Thyroid gland (tissue), 4 donors: Measurements from ENCODE around the gene P2RX6.

Experiments
- CTCF ChIP-seq, 6 experiments: fragments of 200-600 bp in 3 of 6; fragments of 450-650 bp in 3 of 6; sonication (generic) in 3 of 6; IDR thresholded peaks; one replicate each; pipeline ENCODE4 v1.5.1; 2016 to 2019; ENCODE audit warnings: antibody characterized with exemption in 6 of 6, mild to moderate bottlenecking in 2 of 6, inconsistent platforms in 1 of 6, moderate library complexity in 1 of 6
- POLR2A ChIP-seq, 2 donors: fragments of 450-650 bp; IDR thresholded peaks; one replicate each; pipeline ENCODE4 v1.6.1; 2017; ENCODE audit warnings: antibody characterized with exemption in 2 of 2, mild to moderate bottlenecking in 2 of 2, moderate library complexity in 1 of 2

- TF ChIP-seq CTCF (IDR thresholded peaks at IDR 0.05) (no peak), POLR2A (IDR thresholded peaks at IDR 0.05) (no peak)
These were observed 59.2 kb downstream of the P2RX6 start for GRCh38 chr22:21074102-21074715.
